K562 (cell line): ENCODE results near the gene TELO2. TPM values are rescaled to one million over a fixed set of nuclear protein-coding genes. Genes with fewer than 3 reads are reported as not detected.

ENCODE experiments used
- ATAC-seq: fragments of 200-7000 bp; cut with Tn5 transposase; 3 replicates; pipeline ENCODE4 v1.9.1; 2020; ENCODE audit warnings: moderate library complexity
- BruUV-seq: library from RNA; stranded (reverse); fragments of 400-500 nt; replicated peaks from 2 replicates; lab custom pipeline; 2021; lab: Mats Ljungman, UMichigan
- CTCF ChIA-PET: fragments of 300-600 bp; formaldehyde crosslinking; extraction: SDS; loops from one replicate; lab custom pipeline; 2021; ENCODE audit warnings: low intra/inter-chr PET ratio; lab: Yijun Ruan, JAX
- POLR2A ChIA-PET: fragments of 300-600, 350-650 bp; sonication (Branson Sonifier 250); formaldehyde crosslinking; extraction: SDS; loops from one replicate; lab custom pipeline; 2021; ENCODE audit warnings: antibody characterized with exemption, inconsistent platforms; lab: Yijun Ruan, JAX
- DNase-seq, 4 experiments: peaks; one replicate each; pipeline versions ENCODE4 v3.0.0 to v3.0.0-alpha.2; 2011 to 2018; ENCODE audit warnings: low spot score in 3 of 4, mixed read lengths in 3 of 4; ENCODE audit errors: extremely low read depth in 1 of 4
- FAIRE-seq: peaks from 2 replicates; lab custom pipeline; 2011; peaks lifted over from hg19 to GRCh38; lab: Jason Lieb, UNC
- H2AFZ ChIP-seq: 2 replicates; pipeline ENCODE4 v1.6.0; 2011; ENCODE audit warnings: low read depth, low read length, control low read depth, inconsistent platforms
- H3K27ac ChIP-seq: fragments of 200-600 bp; 3 replicates; pipeline ENCODE4 v1.8.0; 2011; ENCODE audit warnings: low read depth, mild to moderate bottlenecking, control low read depth, inconsistent platforms, low read length, moderate library complexity, mixed read lengths; ENCODE audit errors: extremely low read depth
- H3K27me3 ChIP-seq, 2 experiments: fragments of 300-600 bp in 1 of 2; 2 replicates in 1 of 2; 3 replicates in 1 of 2; pipeline versions ENCODE4 v1.6.0 to v1.8.0; 2011; ENCODE audit warnings: inconsistent platforms in 2 of 2, low read length in 2 of 2, mild to moderate bottlenecking in 1 of 2, mixed read lengths in 1 of 2, moderate library complexity in 1 of 2; ENCODE audit not compliant: control insufficient read depth in 2 of 2, insufficient read depth in 2 of 2
- H3K36me3 ChIP-seq: fragments of 300-600 bp; 3 replicates; pipeline ENCODE4 v1.8.0; 2011; ENCODE audit warnings: mild to moderate bottlenecking, low read length, inconsistent platforms; ENCODE audit not compliant: control insufficient read depth, insufficient read depth
- H3K4me1 ChIP-seq, 2 experiments: fragments of 200-600 bp in 1 of 2; replicated peaks in 1 of 2; 2 replicates in 1 of 2; 3 replicates in 1 of 2; pipeline versions ENCODE4 v1.5.1 to v1.8.0; 2011; ENCODE audit warnings: inconsistent platforms in 2 of 2, low read length in 2 of 2, mild to moderate bottlenecking in 1 of 2, mixed read lengths in 1 of 2, moderate library complexity in 1 of 2; ENCODE audit not compliant: control insufficient read depth in 2 of 2, insufficient read depth in 2 of 2
- H3K4me2 ChIP-seq: 2 replicates; pipeline ENCODE4 v1.6.1; 2011; ENCODE audit warnings: low read length, control low read depth, inconsistent platforms, mixed read lengths; ENCODE audit not compliant: insufficient read depth
- H3K4me3 ChIP-seq: fragments of 200-600 bp; sonication (generic), shearing (Covaris generic); 2 replicates; pipeline ENCODE4 v1.5.1; 2016; ENCODE audit warnings: control low read depth, inconsistent platforms
- H3K79me2 ChIP-seq: fragments of 200-600 bp; 3 replicates; pipeline ENCODE4 v1.8.0; 2011; ENCODE audit warnings: low read length, inconsistent platforms; ENCODE audit not compliant: control insufficient read depth, insufficient read depth
- H3K9ac ChIP-seq, 2 experiments: 2 replicates each; pipeline versions ENCODE4 v1.6.0 to v1.6.1; 2011; ENCODE audit warnings: low read depth in 2 of 2, low read length in 2 of 2, control low read depth in 1 of 2, inconsistent platforms in 1 of 2, mild to moderate bottlenecking in 1 of 2, mixed read lengths in 1 of 2; ENCODE audit not compliant: insufficient read depth in 1 of 2
- H3K9me1 ChIP-seq: one replicate; pipeline ENCODE4 v1.6.0; 2011; ENCODE audit warnings: inconsistent platforms, mild to moderate bottlenecking, low read length, moderate library complexity; ENCODE audit not compliant: control insufficient read depth, insufficient read depth
- H3K9me3 ChIP-seq: replicated peaks from 2 replicates; pipeline ENCODE4 v1.5.1; 2011; ENCODE audit warnings: low read depth, low read length, inconsistent platforms; ENCODE audit not compliant: control insufficient read depth, insufficient read depth
- H4K20me1 ChIP-seq: replicated peaks from 2 replicates; pipeline ENCODE4 v1.6.1; 2011; ENCODE audit warnings: low read length, inconsistent platforms, mixed read lengths; ENCODE audit not compliant: control insufficient read depth, insufficient read depth
- CLOCK ChIP-seq: fragments of 250-450 bp; sonication (Bioruptor Pico); IDR thresholded peaks from 2 replicates; pipeline ENCODE4 v1.4.0; 2020; ENCODE audit warnings: mild to moderate bottlenecking, moderate library complexity, borderline replicate concordance
- ELF2 ChIP-seq: fragments of 250-450 bp; sonication (Bioruptor Pico); IDR thresholded peaks from 2 replicates; pipeline ENCODE4 v1.5.0; 2021; ENCODE audit warnings: mild to moderate bottlenecking
- ELF4 ChIP-seq: fragments of 450-650 bp; formaldehyde crosslinking; IDR thresholded peaks from 2 replicates; pipeline ENCODE4 v1.4.0; 2022; ENCODE audit warnings: missing genetic modification characterization
- HEY1 ChIP-seq: fragments of 250-450 bp; sonication (Bioruptor Pico); IDR thresholded peaks from 2 replicates; pipeline ENCODE4 v1.5.0; 2020; ENCODE audit warnings: mild to moderate bottlenecking, moderate library complexity, borderline replicate concordance
- RBM39 ChIP-seq: fragments of 200-400 bp; formaldehyde crosslinking; optimal IDR thresholded peaks from 2 replicates; pipeline ENCODE3; 2018; ENCODE audit warnings: low read depth, low read length
- RNF2 ChIP-seq: sonication (generic); IDR thresholded peaks from 2 replicates; pipeline ENCODE4 v1.6.1; 2016
- SAFB ChIP-seq: fragments of 200-400 bp; formaldehyde crosslinking; IDR thresholded peaks from 2 replicates; pipeline ENCODE4 v1.6.1; 2017; ENCODE audit warnings: low read depth, low read length, borderline replicate concordance
- SRSF7 ChIP-seq: fragments of 200-400 bp; formaldehyde crosslinking; optimal IDR thresholded peaks from 2 replicates; pipeline ENCODE3; 2017; ENCODE audit warnings: mild to moderate bottlenecking, low read depth, low read length
- XRCC3 ChIP-seq: fragments of 450-650 bp; IDR thresholded peaks from 2 replicates; pipeline ENCODE4 v1.6.1; 2017; ENCODE audit warnings: mild to moderate bottlenecking, moderate library complexity
- ZC3H11A ChIP-seq: IDR thresholded peaks from 2 replicates; pipeline ENCODE4 v1.6.1; 2012; ENCODE audit warnings: low read depth, low read length, improper control_type of control experiment
- ZNF134 ChIP-seq: fragments of 250-450 bp; sonication (Bioruptor Pico); conservative IDR thresholded peaks from 2 replicates; pipeline ENCODE4 v1.4.0; 2020
- ZNF398 ChIP-seq: fragments of 250-450 bp; sonication (Bioruptor Pico); IDR thresholded peaks from 2 replicates; pipeline ENCODE4 v1.8.0; 2021; ENCODE audit warnings: moderate library complexity, mild to moderate bottlenecking, inconsistent platforms
- ZNF41 ChIP-seq: fragments of 250-450 bp; sonication (Bioruptor Pico); conservative IDR thresholded peaks from 2 replicates; pipeline ENCODE4 v1.4.0; 2020; ENCODE audit warnings: mild to moderate bottlenecking
- WGBS: fragments of 100-300 bp; shearing (Covaris generic); methylation state at CpG from one replicate; pipeline ENCODE4 v1.1.6; 2016; ENCODE audit warnings: low coverage, mixed read lengths; ENCODE audit not compliant: insufficient coverage; ENCODE audit errors: missing lambda C conversion rate; 5-methylcytosine and 5-hydroxymethylcytosine counted together
- in situ Hi-C: fragments of 300-500 bp; cut with MboI; formaldehyde crosslinking; loops from 4 replicates; pipeline ENCODE4 v1.15.0; 2018; ENCODE audit warnings: inconsistent platforms, mixed read lengths
- intact Hi-C: fragments of 100-400 bp; cut with micrococcal nuclease; formaldehyde crosslinking; loops from 2 replicates; pipeline ENCODE4 v1.14.2; 2022
- polyA plus RNA-seq, 8 experiments: library from polyadenylated mRNA; depleted of rRNA in 4 of 8; stranded (reverse) in 5 of 8; unstranded in 3 of 8; fragments of >200 nt; fragmentation: Nextera tagmentation in 2 of 8; fragmentation: Illumina TruSeq in 1 of 8; extraction: Ambion mirVana in 2 of 8; extraction: Trizol in 1 of 8; gene quantifications; 2 replicates each; pipeline versions ENCODE4 v1.2.1 to v1.2.3, GENCODE V29; 2011 to 2014; ENCODE audit warnings: inconsistent platforms in 1 of 8, missing spikeins in 1 of 8
- total RNA-seq, 7 experiments: library from RNA; depleted of rRNA in 6 of 7; stranded (reverse); fragments of >200 nt in 6 of 7; fragmentation: Illumina TruSeq in 2 of 7; extraction: Trizol in 2 of 7; gene quantifications; 2 replicates each; pipeline versions ENCODE4 v1.2.1 to v1.2.3, GENCODE V29; 2011 to 2021; ENCODE audit warnings: low replicate concordance in 1 of 7
- TF ChIP-seq, protein P1 (sequence below): fragments of 450-650 bp; formaldehyde crosslinking; IDR thresholded peaks from 2 replicates; pipeline ENCODE4 v1.4.0; 2022; ENCODE audit warnings: missing genetic modification characterization

TELO2 gene
- total and polyA plus RNA-seq, 9 of the 15 experiments (the other 6 are each of a cell fraction or from before 2014, with no cell fraction given) = 0.51 to 91.8 (median 14.5) TPM

- no peaks in the 10 kb centered on the region for H3K9me1 ChIP-seq
- POLR2A ChIA-PET = interaction anchor here (0.9 kb wide), 1 partner anchor 9 kb away, joined by 3 read pairs; no protein-coding TSS in a partner anchor
- no peaks in the 10 kb centered on the region for H3K9me3 ChIP-seq
- in situ Hi-C loops = no loop called here
- peaks cover 0 to 33% of the 10 kb centered on the region in 2 experiments; a peak in 2 of 5 replicates for H3K4me1 ChIP-seq
- CTCF ChIA-PET = no interaction called here
- TF ChIP-seq SRSF7 (no peak), ZC3H11A (no peak), HEY1 (CRISPR knock-in tag) (no peak), XRCC3 (no peak), ZNF41 (CRISPR knock-in tag) (no peak), ELF4 (CRISPR knock-in tag) (no peak), ZNF134 (CRISPR knock-in tag) (no peak), RNF2 (no peak), SAFB (no peak), ELF2 (no peak), CLOCK (CRISPR knock-in tag) (no peak), ZNF398 (CRISPR knock-in tag) (no peak), RBM39 (no peak)
- TF ChIP-seq, protein P1, sequence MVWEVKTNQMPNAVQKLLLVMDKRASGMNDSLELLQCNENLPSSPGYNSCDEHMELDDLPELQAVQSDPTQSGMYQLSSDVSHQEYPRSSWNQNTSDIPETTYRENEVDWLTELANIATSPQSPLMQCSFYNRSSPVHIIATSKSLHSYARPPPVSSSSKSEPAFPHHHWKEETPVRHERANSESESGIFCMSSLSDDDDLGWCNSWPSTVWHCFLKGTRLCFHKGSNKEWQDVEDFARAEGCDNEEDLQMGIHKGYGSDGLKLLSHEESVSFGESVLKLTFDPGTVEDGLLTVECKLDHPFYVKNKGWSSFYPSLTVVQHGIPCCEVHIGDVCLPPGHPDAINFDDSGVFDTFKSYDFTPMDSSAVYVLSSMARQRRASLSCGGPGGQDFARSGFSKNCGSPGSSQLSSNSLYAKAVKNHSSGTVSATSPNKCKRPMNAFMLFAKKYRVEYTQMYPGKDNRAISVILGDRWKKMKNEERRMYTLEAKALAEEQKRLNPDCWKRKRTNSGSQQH (CRISPR knock-in tag) = no peak
- TF ChIP-seq, all 486 proteins: peak for 0
- H4K20me1 ChIP-seq = no peaks in the 10 kb centered on the region
- H3K4me2 ChIP-seq = no peak overlapping the region
- FAIRE-seq (no peak), DNase-seq (no peak), ATAC-seq (no peak)
- no peak overlapping the region for H2AFZ ChIP-seq
- intact Hi-C loops = no loop called here
- H3K79me2 ChIP-seq = no peaks in the 10 kb centered on the region
- H3K4me3 ChIP-seq = no peak overlapping the region
- peak overlapping the region in 1 of 2 experiments; percentile 17; a peak in 1 of 4 replicates for H3K9ac ChIP-seq
- H3K36me3 ChIP-seq = peaks cover 85% of the 10 kb centered on the region; the same call in 2 of the 3 replicates
- H3K27ac ChIP-seq = no peak overlapping the region
- 98% methylated on average over 20 of the region's 42 CpGs for WGBS
- no TSS peak for BruUV-seq
- no peaks in the 10 kb centered on the region for H3K27me3 ChIP-seq
These were observed 9.2 kb downstream of the TELO2 start for GRCh38 chr16:1502092-1503004.
